ENCODE measurements around the gene SLC22A4.

SLC22A4 gene

DNA sequence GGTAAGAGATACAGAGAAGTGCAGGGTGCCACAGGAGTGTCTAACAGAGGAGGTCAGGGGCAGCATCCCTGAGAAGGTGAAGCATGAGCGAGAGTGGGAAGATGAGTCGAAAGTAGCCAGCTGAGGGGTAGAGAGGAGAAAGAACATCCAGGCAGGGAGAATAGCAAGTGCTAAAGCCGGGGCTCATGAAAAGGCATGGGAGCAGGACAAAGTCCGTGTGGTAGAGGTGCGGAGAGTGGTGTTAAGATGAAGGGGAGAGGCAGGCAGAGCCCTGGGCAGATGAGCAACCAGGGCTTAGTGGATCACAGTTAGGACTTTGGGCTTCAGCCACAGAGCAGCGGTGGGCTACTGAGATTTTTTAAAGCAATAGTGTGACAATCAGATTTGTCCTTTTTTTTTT, 85.9 kb downstream of the SLC22A4 start:
- no peak for FAIRE-seq

DNA sequence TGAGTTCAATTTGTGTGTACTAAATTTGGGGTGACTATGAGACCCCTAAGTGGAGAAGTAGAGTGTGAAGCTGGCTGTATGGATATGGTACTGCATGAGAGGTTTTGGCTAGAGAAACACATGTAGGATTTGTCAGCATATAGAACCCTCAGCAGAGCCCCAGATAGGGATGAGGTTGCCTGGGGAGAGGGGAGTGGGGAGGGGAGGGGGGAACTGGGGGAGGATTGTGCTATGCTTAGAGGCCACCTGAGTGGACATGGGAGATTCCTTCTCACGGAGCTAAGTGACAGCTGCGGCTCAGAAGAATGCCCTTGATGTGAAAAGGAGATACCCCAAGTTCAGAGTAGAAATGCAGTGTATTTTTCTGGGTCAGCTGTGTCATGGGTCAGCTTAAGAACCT, 86.5 kb downstream of the SLC22A4 start:
- no peak for FAIRE-seq

DNA sequence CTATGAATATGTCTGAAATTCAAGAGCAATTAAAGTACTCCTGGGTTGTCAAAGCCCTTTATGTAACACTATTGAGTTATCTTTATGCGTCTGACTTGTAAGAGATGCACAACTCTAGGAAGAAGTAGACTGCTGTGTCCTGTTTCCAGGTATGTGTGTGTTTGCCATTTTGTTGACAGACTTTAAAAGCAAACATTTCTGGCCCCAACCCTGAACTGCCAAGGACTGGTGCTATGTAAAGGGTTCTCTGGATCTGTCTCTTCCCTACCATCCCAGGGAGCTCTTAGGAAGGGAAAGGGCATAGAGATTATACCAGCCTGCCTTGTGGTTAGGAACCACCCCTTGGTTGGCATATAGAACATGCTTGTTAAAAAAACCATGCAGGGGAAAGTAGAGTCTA, 87.4 kb downstream of the SLC22A4 start:
- FAIRE-seq: no peak

DNA sequence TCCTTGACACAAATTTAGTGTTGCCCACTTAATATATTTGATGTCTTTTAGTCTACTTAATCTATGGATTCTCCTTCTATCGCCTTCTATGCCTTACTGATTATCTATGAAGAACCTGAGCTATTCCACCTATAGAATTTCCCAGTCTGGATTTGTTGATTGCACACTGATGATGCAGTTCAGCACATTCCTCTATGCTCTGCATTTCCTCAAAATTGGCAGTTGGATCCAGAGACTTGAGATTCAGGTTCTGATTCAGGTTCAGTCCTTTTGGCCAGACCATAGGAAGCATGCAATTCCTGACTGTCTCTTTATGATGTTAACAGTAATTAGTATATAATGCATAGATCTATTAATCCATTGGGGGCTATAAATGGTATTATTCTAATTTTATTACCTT, 89.1 kb downstream of the SLC22A4 start:
- FAIRE-seq: no peak

DNA sequence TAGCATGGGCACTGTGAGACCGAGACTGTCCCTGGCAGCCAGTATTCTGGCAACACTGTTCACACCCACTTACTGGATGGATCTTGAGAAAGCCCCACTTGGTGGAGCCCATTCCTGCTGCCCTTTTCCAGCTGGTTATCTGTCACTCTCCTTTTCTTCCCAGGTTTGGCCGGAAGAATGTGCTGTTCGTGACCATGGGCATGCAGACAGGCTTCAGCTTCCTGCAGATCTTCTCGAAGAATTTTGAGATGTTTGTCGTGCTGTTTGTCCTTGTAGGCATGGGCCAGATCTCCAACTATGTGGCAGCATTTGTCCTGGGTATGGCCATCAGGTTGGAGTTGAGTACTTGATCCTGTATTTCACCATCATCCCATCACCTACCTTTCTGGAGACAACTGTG, 89.8 kb downstream of the SLC22A4 start:
- FAIRE-seq: no peak

DNA sequence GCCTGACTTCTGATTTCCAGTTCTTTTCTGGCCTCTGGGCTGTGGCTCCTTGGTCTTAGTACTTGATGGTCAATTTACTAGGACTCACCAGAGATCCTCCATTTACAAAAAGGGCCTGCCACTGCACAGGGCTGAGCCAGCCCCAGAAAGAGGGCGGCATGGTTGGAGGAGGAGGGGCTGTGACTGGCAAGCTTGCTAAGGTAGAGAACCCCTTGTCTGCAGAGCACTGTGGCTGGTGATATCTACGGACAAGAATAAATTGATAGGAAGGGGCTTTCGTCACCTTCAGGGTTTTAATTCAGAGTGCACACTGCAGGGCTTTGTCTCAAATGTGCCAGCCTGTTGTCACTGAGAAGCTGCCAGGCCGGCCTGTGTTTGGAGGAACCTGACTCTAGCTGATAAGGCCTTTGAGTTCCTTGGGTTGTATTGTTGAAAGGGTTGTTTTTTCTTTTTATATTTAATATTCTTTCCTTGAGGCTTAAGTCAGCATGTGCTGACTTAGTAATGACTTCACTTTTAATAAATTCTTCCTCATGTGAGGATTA, 90.4 kb downstream of the SLC22A4 start:
- no peak for FAIRE-seq

DNA sequence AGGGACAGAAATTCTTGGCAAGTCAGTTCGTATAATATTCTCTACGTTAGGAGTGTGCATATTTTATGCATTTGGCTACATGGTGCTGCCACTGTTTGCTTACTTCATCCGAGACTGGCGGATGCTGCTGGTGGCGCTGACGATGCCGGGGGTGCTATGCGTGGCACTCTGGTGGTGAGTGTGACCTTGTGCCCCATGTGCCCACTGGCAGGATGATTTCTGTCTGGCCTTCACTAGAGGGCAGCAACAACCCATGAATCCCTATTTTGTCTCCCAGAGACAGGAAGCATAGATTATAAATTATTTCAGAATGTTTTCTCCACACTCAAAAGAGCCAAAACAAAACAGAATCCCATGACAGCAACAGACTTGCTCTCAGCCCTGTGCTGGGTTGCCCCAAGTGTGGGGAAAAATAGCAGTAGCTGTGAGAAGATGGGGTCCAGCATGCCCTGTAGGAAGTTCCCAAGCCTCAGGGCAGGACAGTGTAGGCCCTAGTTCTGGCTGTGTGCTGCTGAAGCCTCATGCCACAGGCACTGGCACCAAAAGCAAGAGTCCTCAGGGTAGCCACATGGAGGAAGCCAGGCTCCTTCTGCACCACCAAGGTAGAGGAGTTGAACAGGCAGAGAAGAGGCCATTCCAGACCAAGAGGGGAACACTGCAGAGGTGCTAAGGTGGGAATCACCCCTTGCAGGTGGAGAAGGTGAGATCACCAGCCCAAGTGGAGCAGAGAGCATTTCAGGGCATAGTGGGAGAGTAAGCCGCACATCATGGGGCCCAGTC, 91.3 kb downstream of the SLC22A4 start:
- FAIRE-seq: no peak

DNA sequence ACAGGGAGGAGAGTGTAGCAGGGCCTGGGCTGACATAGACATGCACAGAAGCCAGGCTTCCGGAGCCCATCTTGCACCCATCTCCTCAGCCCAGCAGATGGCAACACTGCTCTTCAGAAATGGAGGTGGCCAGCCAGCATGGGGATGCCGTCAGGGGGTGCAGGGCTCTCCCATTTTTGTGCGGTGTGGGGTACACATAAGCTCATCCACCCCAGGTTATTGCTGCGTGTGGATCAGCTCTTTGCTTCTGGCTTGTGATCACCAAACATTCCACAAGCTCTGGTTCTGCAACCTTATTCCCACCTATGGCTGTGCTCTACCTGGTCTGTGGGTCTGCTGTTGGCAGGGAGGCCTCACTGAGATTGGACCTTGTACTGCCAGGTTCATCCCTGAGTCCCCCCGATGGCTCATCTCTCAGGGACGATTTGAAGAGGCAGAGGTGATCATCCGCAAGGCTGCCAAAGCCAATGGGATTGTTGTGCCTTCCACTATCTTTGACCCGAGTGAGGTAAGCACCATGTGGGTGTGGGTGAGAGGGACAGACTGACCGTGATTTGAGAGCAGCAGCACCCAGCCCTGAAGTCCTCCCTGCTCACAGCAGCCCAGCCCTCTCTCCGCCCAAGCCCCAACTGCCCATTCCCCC, 92.6 kb downstream of the SLC22A4 start:
- no peak for FAIRE-seq

DNA sequence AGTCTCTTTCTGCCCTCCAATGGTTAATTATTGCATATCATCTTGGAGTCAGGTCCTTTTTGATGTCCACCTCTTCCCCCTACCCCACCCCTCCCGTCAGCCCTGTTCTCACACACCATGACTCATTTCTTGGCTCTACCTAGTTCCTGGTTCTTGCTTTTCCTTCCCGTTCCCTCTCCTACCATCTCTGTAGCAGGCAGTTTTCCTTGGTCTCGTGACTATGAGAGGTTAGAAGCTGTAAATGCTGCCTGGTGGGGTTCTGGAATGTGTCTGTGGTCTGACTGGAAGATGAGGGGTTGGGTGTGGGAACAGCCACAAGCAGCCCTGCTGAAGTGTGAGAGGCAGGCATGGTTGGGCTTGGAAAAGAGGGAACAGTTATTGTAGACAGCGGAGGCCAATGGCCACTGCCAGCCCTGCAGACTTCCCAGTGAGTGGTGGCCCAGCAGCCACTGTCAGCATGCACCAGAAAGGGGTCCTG, 93.5 kb downstream of the SLC22A4 start:
- FAIRE-seq: no peak

DNA sequence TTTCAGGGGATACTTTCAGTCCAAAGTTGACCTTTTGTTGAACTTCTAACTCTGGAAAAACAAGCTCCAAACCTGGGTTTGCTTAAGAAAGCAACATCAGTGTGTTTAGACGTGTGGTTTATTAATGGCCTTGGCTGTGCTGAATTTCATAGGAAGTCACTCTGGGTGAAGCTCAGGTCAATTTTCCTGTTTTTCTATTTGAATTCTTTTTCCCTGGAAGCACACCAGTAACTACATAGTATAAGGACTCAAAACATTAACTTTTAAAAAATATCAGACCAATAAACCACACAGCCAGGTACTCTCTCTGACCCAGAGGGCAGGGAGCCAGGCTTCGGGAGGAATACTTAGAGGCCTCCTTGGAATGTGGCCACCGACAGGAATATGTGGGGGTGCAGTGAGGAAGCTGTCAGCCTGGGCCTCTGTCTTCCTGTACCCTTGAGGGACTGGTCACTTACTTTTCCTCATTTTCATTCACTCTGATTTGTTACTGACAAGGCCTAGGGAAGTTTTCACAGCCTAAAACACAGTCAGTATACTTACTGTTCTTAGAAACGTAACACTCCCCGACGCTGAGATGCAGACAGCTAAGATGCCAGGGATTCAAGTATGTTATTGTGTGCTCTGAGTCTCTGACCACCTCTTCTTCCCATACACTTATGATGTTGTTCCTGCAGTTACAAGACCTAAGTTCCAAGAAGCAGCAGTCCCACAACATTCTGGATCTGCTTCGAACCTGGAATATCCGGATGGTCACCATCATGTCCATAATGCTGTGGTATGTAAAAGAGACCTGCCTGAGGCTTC, 94.3 kb downstream of the SLC22A4 start:
- no peak for FAIRE-seq

DNA sequence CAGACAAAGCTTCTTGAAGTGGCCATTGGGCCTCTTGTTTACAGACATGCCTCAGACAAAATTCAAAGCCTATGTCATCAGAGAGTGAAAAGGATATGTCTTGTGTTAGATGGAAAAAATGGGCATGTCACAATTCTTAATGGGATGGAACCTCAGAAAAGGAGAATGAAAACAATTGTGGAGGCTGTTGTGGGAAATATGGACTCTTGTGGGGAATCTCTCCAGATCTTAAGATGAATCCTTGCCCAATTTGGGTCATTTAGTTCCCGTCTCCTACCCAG, 94.8 kb downstream of the SLC22A4 start:
- no peak for FAIRE-seq

DNA sequence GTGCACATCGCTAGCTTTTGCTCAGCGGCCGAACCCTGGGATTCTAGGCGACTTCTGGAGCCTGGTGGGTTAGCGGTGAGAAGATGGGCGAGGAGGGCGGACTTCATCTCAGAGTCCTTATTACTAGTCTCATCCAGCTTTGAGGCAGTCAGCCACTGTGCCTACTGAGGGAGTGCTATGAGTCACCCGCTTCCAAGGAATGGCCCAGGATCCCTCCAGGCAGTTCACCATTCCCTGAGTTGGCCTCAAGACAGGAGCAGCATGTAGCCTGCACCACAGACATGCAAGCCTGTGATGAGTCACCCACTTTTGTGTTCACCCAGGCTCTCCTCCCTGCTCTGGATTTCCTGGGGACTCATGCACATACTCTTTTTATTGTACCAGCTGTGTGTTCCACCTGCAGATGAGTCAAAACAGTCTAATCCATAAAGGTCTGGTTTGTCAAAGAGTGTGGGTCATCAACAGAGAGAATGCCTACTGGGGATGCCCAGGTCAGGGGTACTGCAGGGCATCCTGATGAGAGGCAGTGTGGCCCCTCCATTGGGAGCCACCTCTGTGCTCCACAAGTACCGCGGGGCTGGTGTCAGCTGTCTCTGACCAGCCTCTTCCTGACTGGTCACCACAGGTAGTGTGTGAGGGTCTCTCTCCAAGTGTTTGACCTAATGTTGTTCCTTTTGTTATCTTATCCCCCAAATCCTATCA, 95.5 kb downstream of the SLC22A4 start:
- no peak for FAIRE-seq

DNA sequence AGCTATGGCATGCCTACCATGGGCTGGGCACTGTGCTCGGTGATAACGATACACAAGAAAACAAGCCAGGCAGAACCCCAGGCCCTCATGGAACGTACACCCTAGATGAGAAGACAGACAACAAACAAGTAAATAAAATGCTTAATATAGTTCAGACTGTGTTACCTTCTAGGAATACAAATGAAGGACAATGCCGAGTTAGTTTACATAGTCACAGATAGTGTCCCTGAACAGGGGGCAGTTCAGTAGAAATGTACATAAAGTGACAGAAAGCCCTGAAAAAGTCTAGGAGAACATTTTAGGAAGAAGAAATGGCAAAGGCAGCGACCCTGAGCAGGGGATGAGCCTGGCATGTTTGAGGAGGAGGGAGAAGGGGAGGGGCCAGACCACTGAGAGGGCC, 97.1 kb downstream of the SLC22A4 start:
- no peak for FAIRE-seq

DNA sequence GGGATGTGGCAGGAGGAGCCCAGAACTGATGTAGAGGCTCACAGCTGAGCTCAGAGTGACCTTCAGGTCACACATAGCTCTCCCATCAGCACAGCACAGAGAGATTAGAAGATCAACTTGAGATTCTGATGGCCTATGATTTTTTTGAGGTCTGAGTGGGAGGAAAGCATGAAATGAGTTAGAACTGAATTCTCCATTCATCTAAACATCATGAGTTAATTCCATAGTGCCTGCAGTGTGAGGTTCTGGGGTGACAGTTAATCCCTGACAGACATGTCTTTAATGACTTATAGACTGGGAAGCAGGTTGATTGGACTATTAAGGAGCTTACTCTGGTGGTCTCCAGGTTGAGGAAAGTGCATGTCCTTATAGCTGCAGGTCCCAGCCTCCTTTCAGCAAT, 97.7 kb downstream of the SLC22A4 start:
- FAIRE-seq: no peak

DNA sequence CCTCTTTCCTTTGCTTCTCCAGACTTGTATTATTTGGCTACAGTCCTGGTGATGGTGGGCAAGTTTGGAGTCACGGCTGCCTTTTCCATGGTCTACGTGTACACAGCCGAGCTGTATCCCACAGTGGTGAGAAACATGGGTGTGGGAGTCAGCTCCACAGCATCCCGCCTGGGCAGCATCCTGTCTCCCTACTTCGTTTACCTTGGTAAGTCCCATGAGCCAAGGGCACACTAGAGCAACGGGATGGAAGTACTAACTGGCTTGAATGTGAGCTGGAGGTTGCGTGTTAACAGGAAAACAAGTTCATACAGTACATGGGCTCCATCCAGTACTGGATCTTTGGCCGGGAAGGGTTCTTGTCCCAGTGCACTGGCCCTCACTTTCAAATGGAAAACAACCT, 98.2 kb downstream of the SLC22A4 start:
- no peak for FAIRE-seq

DNA sequence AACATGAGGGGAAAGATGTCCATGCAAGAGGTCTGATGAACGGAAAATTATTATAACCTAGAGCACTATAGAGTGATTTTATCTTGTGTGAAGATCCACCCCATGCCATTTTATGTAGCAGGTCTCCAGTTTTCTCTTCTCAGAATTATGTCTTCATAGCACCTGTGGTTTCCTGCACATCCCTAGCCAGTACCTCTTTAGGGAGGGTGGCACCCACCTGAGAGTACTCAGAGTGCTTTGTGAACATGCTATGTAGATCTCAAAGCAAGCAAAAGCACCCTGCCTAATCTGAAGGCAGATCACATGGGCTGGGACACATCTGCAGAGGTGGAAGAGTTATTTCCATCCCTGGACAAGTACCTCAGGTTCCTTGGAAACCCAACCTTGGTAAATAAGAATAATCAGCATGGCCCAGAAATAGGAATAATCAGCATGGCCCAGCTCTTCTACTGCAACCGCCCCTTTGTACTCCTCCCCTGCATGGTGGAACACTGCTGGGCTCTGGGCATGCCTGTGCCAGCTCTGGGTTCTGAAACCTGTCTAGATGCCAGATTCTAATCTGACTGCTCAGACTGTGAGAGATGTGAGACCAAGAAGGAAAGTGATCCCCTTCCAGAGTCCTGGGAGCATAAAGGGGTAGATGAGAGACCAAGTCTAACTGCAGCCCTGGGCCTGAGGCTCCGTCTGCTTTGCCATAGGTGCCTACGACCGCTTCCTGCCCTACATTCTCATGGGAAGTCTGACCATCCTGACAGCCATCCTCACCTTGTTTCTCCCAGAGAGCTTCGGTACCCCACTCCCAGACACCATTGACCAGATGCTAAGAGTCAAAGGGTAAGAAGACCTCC, 99.0 kb downstream of the SLC22A4 start:
- no peak for FAIRE-seq
